Stimulated activated CD4-positive, alpha-beta T cell treated with anti-CD3 and anti-CD28 coated beads, Interleukin-2, amount 100 ng/mL, for 4 hours (primary cell): ENCODE data around the gene PIGN.
"Not testable (repeated sequence)": the region's sequence is repeated elsewhere in the genome, so short reads cannot be mapped to it uniquely, and the experiment has no call there.

ENCODE experiments used
- DNase-seq: peaks from one replicate; pipeline ENCODE4 v3.0.0-alpha.2; 2020; ENCODE audit warnings: low read depth

PIGN gene

GRCh38 chr18:62061821-62062478, 124.9 kb downstream of the PIGN start:
- no peak for DNase-seq

DNA sequence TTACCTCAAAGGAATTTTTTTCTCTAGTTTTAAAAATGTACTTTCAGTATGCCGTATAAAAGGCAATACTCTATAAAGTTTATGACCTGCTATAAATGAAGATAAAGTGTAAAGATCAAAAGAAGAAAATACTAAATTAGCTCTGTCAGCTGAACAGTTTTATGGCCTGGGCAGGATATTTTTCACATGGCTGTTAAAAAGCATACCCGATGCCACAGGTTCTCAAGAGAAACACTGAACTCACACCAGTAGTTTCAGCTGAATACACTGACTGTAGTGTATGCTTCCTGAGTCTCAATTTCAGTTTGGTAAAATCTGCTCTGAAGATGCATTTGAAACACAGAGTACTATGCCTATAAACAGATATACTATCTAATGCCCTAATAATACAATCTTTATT, 126.0 kb downstream of the PIGN start:
- DNase-seq: no peak

GRCh38 chr18:62054929-62055498, 131.8 kb downstream of the PIGN start:
- no peak for DNase-seq

GRCh38 chr18:62048279-62048678, 138.6 kb downstream of the PIGN start:
- no peak for DNase-seq

DNA sequence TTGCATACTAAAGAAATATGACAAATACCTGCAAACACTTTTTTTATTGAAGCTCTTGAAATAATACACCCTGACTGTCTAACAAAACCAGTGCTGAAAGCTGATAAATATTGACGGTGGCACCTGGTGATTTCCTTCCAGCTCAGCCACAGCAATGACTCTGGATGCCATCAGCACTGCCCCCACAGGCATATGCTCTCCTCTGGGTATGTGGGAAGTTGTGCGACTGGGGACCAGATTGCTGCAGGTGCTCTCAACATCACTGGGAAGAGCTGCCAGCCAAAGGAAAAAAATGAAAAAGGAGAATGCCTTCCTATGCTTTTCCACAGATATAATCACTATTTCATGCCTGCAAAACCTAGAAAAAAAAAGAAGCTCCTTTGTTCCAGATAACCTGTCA, 141.5 kb downstream of the PIGN start:
- no peak for DNase-seq

GRCh38 chr18:62044490-62045000, 142.3 kb downstream of the PIGN start:
- DNase-seq: no peak

GRCh38 chr18:62037989-62038778, 148.7 kb downstream of the PIGN start:
- DNase-seq: no peak

DNA sequence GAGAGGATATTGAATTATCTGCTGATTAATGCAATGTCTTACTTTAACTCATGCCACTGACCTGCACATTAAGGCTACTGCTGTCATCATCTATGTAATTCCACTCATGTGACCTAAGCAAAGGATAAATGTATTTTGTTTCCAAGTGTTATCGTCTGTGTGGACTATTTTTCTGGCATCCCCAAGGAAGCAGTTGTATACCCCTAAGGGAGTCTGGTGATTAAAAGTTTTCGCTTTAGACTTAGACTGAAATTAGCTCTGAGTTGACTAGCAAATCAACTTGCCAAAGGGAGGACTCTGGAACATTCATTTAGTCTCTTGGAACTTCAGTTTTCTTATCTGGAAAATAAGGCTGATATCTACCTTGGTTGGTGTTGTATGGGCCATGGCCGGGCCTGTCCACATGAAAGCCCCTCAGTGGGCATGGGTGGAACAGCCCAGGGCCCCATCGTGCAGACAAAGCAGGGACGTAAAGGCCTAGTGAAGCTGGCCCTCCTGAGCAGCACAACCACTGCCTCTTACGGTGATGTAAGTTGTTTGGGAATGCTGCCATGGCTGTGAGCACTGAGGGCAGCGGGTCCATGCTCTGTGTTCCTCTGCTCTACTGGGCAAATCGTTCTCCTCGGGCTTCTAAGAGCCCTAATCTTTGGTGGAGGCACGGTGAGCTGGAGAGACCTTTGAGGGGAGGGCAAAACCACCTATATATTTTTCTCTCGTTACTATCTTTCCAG, 149.7 kb downstream of the PIGN start:
- DNase-seq: no peak

DNA sequence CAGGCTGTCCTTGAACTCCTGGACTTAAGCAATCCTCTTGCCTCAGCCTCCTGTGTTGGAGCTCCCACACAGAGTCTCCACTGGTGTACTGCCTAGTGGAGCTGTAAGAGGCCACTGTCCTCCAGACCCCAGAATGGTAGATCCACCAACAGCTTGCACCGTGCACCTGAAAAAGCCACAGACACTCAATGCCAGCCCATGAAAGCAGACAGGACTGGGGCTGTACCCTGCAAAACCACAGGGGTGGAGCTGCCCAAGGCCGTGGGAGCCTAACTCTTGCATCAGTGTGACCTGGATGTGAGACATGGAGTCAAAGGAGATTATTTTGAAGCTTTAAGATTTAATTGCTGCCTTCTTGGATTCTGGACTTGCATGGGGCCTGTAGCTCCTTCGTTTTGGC, 152.6 kb downstream of the PIGN start:
- DNase-seq: not testable (repeated sequence)

DNA sequence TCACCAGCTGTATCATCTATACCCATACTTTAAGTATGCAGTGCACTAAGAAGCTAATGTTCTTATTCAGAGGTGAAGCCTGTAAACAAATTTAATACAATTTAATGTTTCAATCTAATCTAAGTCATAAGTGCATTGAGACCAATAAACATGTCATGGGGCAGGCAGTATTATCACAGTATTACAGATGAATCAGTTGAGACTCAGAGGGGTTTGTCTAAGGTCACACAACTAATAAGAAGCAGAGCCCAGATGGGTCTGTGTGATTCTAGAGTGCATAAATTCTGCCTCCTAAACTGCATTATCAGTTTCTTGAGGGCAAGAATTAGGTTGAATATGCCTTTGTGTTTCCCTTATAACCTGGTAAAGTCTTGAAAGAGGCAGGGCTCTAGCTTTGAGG, 153.1 kb downstream of the PIGN start:
- DNase-seq: no peak

DNA sequence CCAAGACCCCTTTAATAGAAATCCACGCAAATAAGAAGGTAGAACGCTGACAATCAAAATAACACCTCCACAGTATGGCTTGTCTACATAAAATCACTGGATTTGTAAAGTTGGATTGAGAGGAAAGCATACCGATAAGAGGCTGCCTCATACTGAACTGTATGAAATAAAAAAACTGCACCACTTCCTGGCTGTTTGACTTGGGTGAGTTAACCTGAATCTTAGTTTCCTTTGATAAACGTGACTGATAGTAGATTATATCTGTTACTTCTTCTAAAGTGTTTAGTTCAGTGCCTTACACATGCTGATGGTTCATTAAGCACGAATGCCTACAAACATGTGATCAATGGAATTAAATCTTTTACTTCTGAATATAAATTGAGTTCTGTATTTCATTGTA, 153.6 kb downstream of the PIGN start:
- DNase-seq: no peak

DNA sequence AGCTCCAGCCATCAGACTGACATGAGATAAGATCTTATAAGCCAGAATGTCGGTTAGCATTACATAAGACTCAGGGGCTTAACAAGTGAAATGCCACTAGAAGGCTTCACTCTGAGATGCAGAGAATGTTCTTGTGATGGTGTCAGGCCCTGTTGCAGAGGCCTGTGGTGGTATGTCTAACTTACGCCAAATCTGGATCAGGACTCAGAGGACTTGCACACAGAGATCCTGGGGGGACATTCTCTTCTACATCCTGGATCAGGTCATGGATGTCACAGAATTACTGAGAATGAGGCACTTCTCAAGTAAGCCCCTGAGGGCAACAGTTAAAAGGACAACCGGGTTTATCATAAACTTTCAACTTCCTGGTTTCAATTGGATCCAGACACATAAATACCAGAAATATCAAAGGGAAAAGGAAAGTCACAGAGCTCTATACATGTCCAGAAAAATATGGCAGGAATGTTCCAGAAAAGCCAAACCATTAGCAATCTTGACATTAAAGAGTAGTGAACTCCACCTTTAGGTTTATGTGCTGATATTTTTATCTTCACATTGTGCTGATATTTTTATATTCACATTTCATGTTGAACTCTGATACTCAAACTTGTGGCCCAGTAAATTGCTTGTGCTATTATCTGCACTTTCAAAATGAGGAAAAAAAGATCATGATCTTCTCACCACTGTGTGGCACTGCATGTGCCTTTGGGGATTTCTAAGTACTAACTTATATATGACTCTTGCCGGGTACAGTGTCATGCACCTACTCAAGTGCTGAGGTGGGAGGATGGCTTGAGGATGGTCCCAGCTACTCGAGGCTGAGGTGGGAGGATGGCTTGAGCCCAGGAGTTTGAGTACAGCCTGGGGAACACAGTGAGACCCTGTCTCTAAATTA, 156.5 kb downstream of the PIGN start:
- DNase-seq: no peak

GRCh38 chr18:62028715-62029114, 158.1 kb downstream of the PIGN start:
- DNase-seq: no peak

DNA sequence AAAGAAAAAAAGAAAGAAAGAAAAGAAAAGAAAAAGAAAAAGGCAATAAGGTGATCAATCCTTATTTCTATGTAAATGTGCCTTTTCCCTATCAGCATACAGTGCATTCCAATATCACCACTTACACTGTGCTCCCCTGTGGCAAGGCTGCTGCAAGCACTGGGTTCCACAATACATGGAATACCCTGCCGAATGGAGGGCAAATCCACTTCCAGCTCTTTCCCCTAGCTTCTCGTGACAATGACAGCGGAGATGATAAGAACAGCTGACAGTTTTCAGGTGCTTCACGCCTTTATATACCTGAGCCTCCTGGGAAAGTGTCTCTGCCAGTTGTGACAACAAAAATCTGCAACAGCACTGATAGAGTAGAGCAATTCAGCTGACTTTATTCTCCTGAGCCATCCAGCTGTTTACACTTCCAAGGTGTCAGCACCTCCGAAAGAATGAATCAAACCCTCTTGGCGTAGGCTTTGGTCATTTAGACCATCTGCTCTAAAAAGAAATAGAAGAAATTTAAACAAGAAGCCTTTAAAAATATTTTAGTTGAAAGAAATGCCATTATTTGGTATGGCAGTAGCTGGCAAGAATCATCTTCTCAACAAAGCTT, 158.8 kb downstream of the PIGN start:
- DNase-seq: no peak

DNA sequence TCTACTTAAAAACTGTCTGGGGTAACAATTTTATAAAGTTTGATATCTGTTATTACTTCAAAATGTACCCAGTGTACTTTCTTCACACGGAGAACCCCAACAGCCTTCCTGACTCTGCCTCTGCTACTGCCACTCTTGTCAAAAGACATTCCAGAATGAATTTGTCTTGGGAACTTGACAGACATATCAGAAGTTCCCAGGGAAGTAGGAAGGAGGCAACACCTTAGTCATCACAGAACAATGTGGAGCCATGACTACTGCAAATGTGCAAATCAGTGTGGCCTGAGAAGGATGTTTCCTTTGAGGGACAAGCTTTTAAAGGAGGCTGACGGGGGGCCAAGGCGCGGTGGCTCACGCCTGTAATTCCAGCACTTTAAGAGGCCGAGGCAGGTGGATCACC, 160.3 kb downstream of the PIGN start:
- DNase-seq: no peak

DNA sequence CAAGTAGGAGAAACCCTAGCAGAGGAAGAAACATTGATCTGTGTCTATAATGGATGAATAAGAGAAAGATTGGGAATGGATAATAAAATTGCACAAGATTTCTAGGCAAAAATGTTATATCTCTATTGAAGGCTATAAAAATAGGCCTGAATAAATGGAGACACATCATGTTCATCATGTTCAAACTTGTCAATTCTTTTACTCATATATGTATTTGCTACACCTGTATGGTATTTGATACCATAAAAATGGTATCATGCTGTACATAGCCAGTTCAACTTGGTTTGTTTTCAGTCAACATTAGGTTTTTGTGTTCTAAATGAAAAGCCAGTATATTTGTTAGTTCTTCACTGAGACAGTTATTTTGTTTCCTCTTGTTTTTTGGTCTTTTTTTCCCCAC, 161.9 kb downstream of the PIGN start:
- no peak for DNase-seq

DNA sequence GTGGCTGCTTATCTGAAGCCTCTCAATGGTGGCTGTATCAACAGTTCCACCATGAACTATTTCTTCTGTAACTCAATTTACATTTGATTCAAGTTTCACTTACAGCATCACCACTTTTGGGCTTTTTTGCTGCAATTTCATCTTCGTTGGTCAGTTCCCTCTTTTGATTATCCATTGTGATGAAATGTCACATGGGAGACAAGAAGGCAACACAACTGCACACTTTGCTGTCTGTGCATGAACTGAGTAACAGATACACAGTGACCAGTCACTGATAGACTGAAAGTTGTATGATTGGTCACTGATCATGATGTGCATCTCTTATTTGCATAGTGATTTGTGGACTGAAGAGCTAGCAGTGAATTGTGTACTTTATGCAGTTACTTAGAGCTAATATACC, 163.3 kb downstream of the PIGN start:
- no peak for DNase-seq

DNA sequence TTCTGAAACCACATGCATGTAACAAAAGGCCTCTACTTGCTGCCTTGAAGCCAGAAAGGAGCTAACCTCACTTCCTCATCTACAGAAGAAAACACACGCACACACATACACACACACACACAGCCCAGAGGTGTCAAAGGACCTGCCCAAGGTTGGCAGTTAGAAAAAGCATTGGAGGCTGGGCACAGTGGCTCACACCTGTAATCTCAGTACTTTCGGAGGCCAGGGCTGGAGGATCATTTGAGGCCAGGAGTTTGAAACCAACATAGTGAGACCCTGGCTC, 168.2 kb downstream of the PIGN start:
- no peak for DNase-seq

DNA sequence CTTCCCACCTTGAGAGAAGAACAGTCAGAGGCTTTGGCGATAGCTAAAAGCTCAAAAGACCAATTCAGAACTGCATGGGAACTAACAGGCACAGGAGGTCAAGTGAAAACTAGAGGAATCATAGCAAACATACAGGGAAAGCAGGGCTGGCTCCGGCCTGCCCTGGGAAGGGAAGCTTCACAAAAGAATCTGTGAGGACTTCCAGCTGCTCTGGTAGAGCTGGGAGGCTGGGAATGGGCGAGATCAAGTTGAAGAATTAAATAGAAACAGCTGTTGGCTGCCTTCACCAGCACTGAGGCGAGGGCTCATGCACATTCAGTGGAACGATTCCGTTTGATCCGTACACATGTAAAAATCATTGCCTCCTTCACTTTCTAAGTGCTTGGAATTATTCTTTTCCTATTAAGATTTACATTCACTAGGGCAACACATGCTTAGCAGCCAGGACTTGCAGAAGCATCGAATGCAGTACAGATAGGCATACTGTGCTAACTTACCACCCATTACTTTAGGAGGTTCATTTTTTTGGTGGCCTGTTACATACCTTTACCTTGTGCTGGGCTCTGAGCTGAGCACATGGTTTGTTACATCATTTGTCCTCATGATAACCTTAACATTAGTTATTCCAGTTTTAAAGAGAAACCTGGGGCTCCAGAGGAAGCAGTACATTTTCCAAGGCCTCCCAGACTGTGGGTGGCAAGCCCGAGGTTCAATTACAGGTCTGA, 168.7 kb downstream of the PIGN start:
- DNase-seq: no peak

DNA sequence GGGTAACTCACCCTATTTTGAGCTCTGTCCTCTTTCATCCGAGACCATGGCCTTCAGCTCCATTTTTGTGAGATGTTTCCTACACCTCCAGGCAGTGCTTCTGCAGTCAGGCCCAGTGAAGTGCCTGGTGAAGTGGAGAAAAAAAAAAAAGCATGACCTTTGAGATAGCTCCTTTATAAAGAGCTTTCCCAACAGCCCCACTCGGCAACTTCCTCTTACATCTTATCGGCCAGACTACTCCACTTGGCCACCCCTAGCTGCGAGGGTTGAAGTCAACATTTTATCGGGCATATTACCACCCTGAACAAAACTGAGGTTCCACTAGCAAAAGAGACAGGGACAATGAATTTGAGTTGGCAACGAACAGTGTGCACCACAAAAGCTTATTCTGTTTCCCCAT, 169.2 kb downstream of the PIGN start:
- no peak for DNase-seq

GRCh38 chr18:62011416-62011815, 175.4 kb downstream of the PIGN start:
- no peak for DNase-seq
